HEK293T (cell line): ENCODE data around the gene TSNAX.

Experiments used
- ARNT ChIP-seq: fragments of 450-650 bp; IDR thresholded peaks from 2 replicates; pipeline ENCODE4 v1.6.1; 2017; ENCODE audit warnings: mild to moderate bottlenecking
- BHLHE40 ChIP-seq: fragments of 450-650 bp; IDR thresholded peaks from 2 replicates; pipeline ENCODE4 v1.6.1; 2016; ENCODE audit warnings: mild to moderate bottlenecking, moderate library complexity, borderline replicate concordance
- ELF4 ChIP-seq: fragments of 450-650 bp; IDR thresholded peaks from 2 replicates; pipeline ENCODE4 v1.6.1; 2017; ENCODE audit warnings: antibody characterized with exemption
- FOXA1 ChIP-seq: fragments of 450-650 bp; IDR thresholded peaks from 2 replicates; pipeline ENCODE4 v1.6.1; 2016; ENCODE audit warnings: mild to moderate bottlenecking
- FOXK2 ChIP-seq: fragments of 450-650 bp; IDR thresholded peaks from 2 replicates; pipeline ENCODE4 v1.6.1; 2016; ENCODE audit warnings: mild to moderate bottlenecking
- FOXM1 ChIP-seq: fragments of 450-650 bp; IDR thresholded peaks from 2 replicates; pipeline ENCODE4 v1.6.1; 2017; ENCODE audit warnings: mild to moderate bottlenecking, borderline replicate concordance
- HDGF ChIP-seq: fragments of 450-650 bp; IDR thresholded peaks from 2 replicates; pipeline ENCODE4 v1.6.1; 2017; ENCODE audit warnings: antibody characterized with exemption, borderline replicate concordance
- NFRKB ChIP-seq: fragments of 450-650 bp; IDR thresholded peaks from 2 replicates; pipeline ENCODE4 v1.6.1; 2016; ENCODE audit warnings: mild to moderate bottlenecking, moderate library complexity
- PKNOX1 ChIP-seq: fragments of 450-650 bp; IDR thresholded peaks from 2 replicates; pipeline ENCODE4 v1.6.1; 2016
- SP1 ChIP-seq: fragments of 450-650 bp; IDR thresholded peaks from 2 replicates; pipeline ENCODE4 v1.6.1; 2017
- SUZ12 ChIP-seq: fragments of 450-650 bp; IDR thresholded peaks from 2 replicates; pipeline ENCODE4 v1.6.1; 2016; ENCODE audit warnings: mild to moderate bottlenecking
- TARDBP ChIP-seq: fragments of 450-650 bp; IDR thresholded peaks from 2 replicates; pipeline ENCODE4 v1.6.1; 2016
- ZNF384 ChIP-seq: fragments of 450-650 bp; IDR thresholded peaks from 2 replicates; pipeline ENCODE4 v1.6.1; 2016

- TF ChIP-seq ZNF384 (no peak), ARNT (no peak), FOXA1 (no peak), FOXM1 (no peak), SP1 (no peak), BHLHE40 (no peak), ELF4 (no peak), PKNOX1 (no peak), TARDBP (no peak), HDGF (no peak), FOXK2 (no peak), NFRKB (no peak), SUZ12 (no peak)
These were observed 4.7 kb upstream of the TSNAX start for GRCh38 chr1:231523816-231524215.
